CD14-positive monocyte (primary cell): ENCODE data around the gene TTC28. TPM values are rescaled to one million over a fixed set of nuclear protein-coding genes. Genes with fewer than 3 reads are reported as not detected.

Experiments
- DNase-seq, 3 donors: peaks; one replicate each; pipeline ENCODE4 v3.0.0-alpha.2; 2011 to 2022
- H2AFZ ChIP-seq: 2 replicates; pipeline ENCODE4 v1.6.0; 2012; ENCODE audit warnings: mild to moderate bottlenecking, low read depth, low read length, inconsistent platforms; ENCODE audit not compliant: insufficient read depth, poor library complexity, severe bottlenecking
- H3K27ac ChIP-seq, 2 donors: 1 replicate in 1 of 2; 2 replicates in 1 of 2; pipeline ENCODE4 v1.5.1; 2012 to 2013; ENCODE audit warnings: low read length in 2 of 2, control low read depth in 1 of 2, inconsistent platforms in 1 of 2, low read depth in 1 of 2, mild to moderate bottlenecking in 1 of 2
- H3K27me3 ChIP-seq, 2 donors: one replicate each; pipeline versions ENCODE4 v1.6.0 to v1.6.1; 2011 to 2013; ENCODE audit warnings: low read length in 2 of 2; ENCODE audit not compliant: control insufficient read depth in 2 of 2, insufficient read depth in 2 of 2
- H3K36me3 ChIP-seq, 2 donors: replicated peaks in 1 of 2; 1 replicate in 1 of 2; 2 replicates in 1 of 2; pipeline versions ENCODE4 v1.5.1 to v1.6.1; 2012 to 2013; ENCODE audit warnings: low read length in 2 of 2, control low read depth in 1 of 2, inconsistent platforms in 1 of 2, mild to moderate bottlenecking in 1 of 2; ENCODE audit not compliant: insufficient read depth in 2 of 2, control insufficient read depth in 1 of 2
- H3K4me1 ChIP-seq, 2 donors: 1 replicate in 1 of 2; 2 replicates in 1 of 2; pipeline versions ENCODE4 v1.5.1 to v1.6.1; 2012 to 2013; ENCODE audit warnings: low read length in 2 of 2, control low read depth in 1 of 2, inconsistent platforms in 1 of 2, mild to moderate bottlenecking in 1 of 2, moderate library complexity in 1 of 2; ENCODE audit not compliant: insufficient read depth in 2 of 2, control insufficient read depth in 1 of 2
- H3K4me2 ChIP-seq: replicated peaks from 2 replicates; pipeline ENCODE3; 2012; ENCODE audit warnings: low read length, moderate library complexity, mild to moderate bottlenecking; ENCODE audit not compliant: poor library complexity, severe bottlenecking; ENCODE audit errors: extremely low read depth
- H3K4me3 ChIP-seq, 3 experiments: fragments of 200-600 bp in 1 of 3; sonication (generic) in 1 of 3; replicated peaks in 1 of 3; 1 replicate in 2 of 3; 2 replicates in 1 of 3; pipeline ENCODE4 v1.5.1; 2011 to 2013; ENCODE audit warnings: low read length in 3 of 3, mild to moderate bottlenecking in 3 of 3, control low read depth in 2 of 3, low read depth in 2 of 3, inconsistent platforms in 1 of 3, moderate library complexity in 1 of 3
- H3K79me2 ChIP-seq: 2 replicates; pipeline ENCODE4 v1.6.0; 2012; ENCODE audit warnings: mild to moderate bottlenecking, control low read depth, inconsistent platforms, low read length, moderate library complexity; ENCODE audit not compliant: insufficient read depth
- H3K9ac ChIP-seq: 2 replicates; pipeline ENCODE4 v1.6.0; 2017; ENCODE audit warnings: low read length, mild to moderate bottlenecking; ENCODE audit not compliant: insufficient read depth, poor library complexity, severe bottlenecking
- H3K9me3 ChIP-seq, 2 donors: replicated peaks in 1 of 2; 1 replicate in 1 of 2; 2 replicates in 1 of 2; pipeline versions ENCODE4 v1.5.1 to v1.6.1; 2012 to 2013; ENCODE audit warnings: low read length in 2 of 2, control low read depth in 1 of 2; ENCODE audit not compliant: control insufficient read depth in 1 of 2, insufficient read depth in 1 of 2
- H4K20me1 ChIP-seq: 2 replicates; pipeline ENCODE4 v1.6.0; 2012; ENCODE audit warnings: mild to moderate bottlenecking, low read length, control low read depth, moderate library complexity; ENCODE audit not compliant: insufficient read depth
- H3K27ac Mint-ChIP-seq, 7 donors: one replicate each; pipeline ENCODE4 v1.8.0; 2020; ENCODE audit warnings: mild to moderate bottlenecking in 7 of 7, mixed read lengths in 7 of 7, moderate library complexity in 6 of 7, inconsistent platforms in 2 of 7
- H3K27me3 Mint-ChIP-seq, 3 donors: one replicate each; pipeline ENCODE4 v1.8.0; 2021 to 2022; ENCODE audit warnings: low read depth in 3 of 3, mild to moderate bottlenecking in 3 of 3, mixed read lengths in 3 of 3, moderate library complexity in 3 of 3, inconsistent platforms in 1 of 3
- H3K36me3 Mint-ChIP-seq, 2 donors: one replicate each; pipeline ENCODE4 v1.8.0; 2020; ENCODE audit warnings: mixed read lengths in 2 of 2, inconsistent platforms in 1 of 2, mild to moderate bottlenecking in 1 of 2
- H3K4me1 Mint-ChIP-seq: one replicate; pipeline ENCODE4 v1.8.0; 2020; ENCODE audit warnings: mild to moderate bottlenecking, mixed read lengths
- H3K4me3 Mint-ChIP-seq, 2 donors: one replicate each; pipeline ENCODE4 v1.8.0; 2020; ENCODE audit warnings: mild to moderate bottlenecking in 2 of 2, mixed read lengths in 2 of 2, moderate library complexity in 1 of 2
- H3K9me3 Mint-ChIP-seq, 7 donors: one replicate each; pipeline ENCODE4 v1.8.0; 2020 to 2022; ENCODE audit warnings: mixed read lengths in 7 of 7, mild to moderate bottlenecking in 6 of 7, moderate library complexity in 6 of 7, inconsistent platforms in 2 of 7
- CTCF ChIP-seq: fragments of 200-600 bp; IDR thresholded peaks from one replicate; pipeline ENCODE4 v1.8.0; 2022; ENCODE audit warnings: antibody characterized with exemption, mild to moderate bottlenecking
- WGBS: methylation state at CpG from one replicate; pipeline ENCODE4 v1.1.5; 2013; ENCODE audit warnings: missing lambda C conversion rate; ENCODE audit not compliant: insufficient coverage; 5-methylcytosine and 5-hydroxymethylcytosine counted together
- intact Hi-C, 2 donors: fragments of 100-400 bp; cut with micrococcal nuclease; formaldehyde crosslinking; loops; one replicate each; pipeline versions ENCODE4 v1.15.0 to v1.15.1; 2023
- polyA plus RNA-seq, 3 donors: library from polyadenylated mRNA; depleted of rRNA in 1 of 3; unstranded in 2 of 3; stranded (reverse) in 1 of 3; fragments of 300-500 nt in 2 of 3; fragments of >200 nt in 1 of 3; fragmentation: Illumina TruSeq in 2 of 3; gene quantifications; 1 replicate in 2 of 3; 2 replicates in 1 of 3; pipeline ENCODE4 v1.2.3, GENCODE V29; 2012 to 2021

TTC28 gene
- polyA plus RNA-seq, 3 donors = 0.24 to 0.61 TPM; not detected in 1

- no peak overlapping the region for H2AFZ ChIP-seq
- no peaks in the 10 kb centered on the region for H3K79me2 ChIP-seq
- no peaks in the 10 kb centered on the region for H3K36me3 ChIP-seq
- H3K4me2 ChIP-seq = no peak overlapping the region
- Mint-ChIP-seq H3K27ac (no peak overlapping the region), H3K4me3 (no peak overlapping the region), H3K27me3 (peaks cover 0 to 2% (median 0%) of the 10 kb centered on the region in 3 donors), H3K36me3 (no peaks in the 10 kb centered on the region), H3K9me3 (peaks cover 0 to 3% (median 0%) of the 10 kb centered on the region in 7 donors), H3K4me1 (no peaks in the 10 kb centered on the region)
- no peaks in the 10 kb centered on the region for H4K20me1 ChIP-seq
- no peaks in the 10 kb centered on the region for H3K9me3 ChIP-seq
- no CpG with 5 or more reads among the region's 4 CpGs for WGBS
- DNase-seq = peak; percentile 10 to 46 (median 26)
- H3K9ac ChIP-seq = no peak overlapping the region
- no peaks in the 10 kb centered on the region for H3K4me1 ChIP-seq
- H3K27me3 ChIP-seq = no peaks in the 10 kb centered on the region
- H3K4me3 ChIP-seq = no peak overlapping the region
- intact Hi-C loops = loop anchor here (2.0 to 10.0 kb wide), 5 partner anchors 540 to 710 kb away; no protein-coding TSS in a partner anchor
- no peak overlapping the region for H3K27ac ChIP-seq
- TF ChIP-seq CTCF = peak; percentile 87
Measured at GRCh38 chr22:28594797-28595462, 84.7 kb downstream of the TTC28 start.

GRCh38 chr22:28594076-28594796 lies 85.4 kb downstream of the TTC28 start:
- Mint-ChIP-seq H3K4me1 (peaks cover 3% of the 10 kb centered on the region), H3K36me3 (no peaks in the 10 kb centered on the region), H3K27ac (no peak overlapping the region), H3K9me3 (peaks cover 0 to 3% (median 0%) of the 10 kb centered on the region in 7 donors), H3K4me3 (no peak overlapping the region), H3K27me3 (peaks cover 0 to 2% (median 0%) of the 10 kb centered on the region in 3 donors)
- Histone ChIP-seq H4K20me1 (no peaks in the 10 kb centered on the region), H3K27me3 (no peaks in the 10 kb centered on the region), H3K4me1 (no peaks in the 10 kb centered on the region), H3K4me3 (no peak overlapping the region), H2AFZ (no peak overlapping the region), H3K79me2 (no peaks in the 10 kb centered on the region), H3K27ac (no peak overlapping the region), H3K9ac (no peak overlapping the region), H3K9me3 (no peaks in the 10 kb centered on the region), H3K36me3 (no peaks in the 10 kb centered on the region), H3K4me2 (no peak overlapping the region)
- no peak for TF ChIP-seq CTCF
- WGBS = no CpG with 5 or more reads among the region's 2 CpGs
- DNase-seq = no peak
- intact Hi-C loops = loop anchor here (2.0 to 10.0 kb wide), 5 partner anchors 539 to 709 kb away; no protein-coding TSS in a partner anchor
